ENCODE measurements around the gene NANOS3.

- TF ChIP-seq POLR2A (IDR thresholded peaks at IDR 0.05) (no peak), CTCF (IDR thresholded peaks at IDR 0.05) (no peak)
These were observed 49.3 kb upstream of the NANOS3 start for GRCh38 chr19:13827656-13828055.

All from ovary (tissue), 3 donors.